ENCODE results near the gene SIRPG. TPM values are rescaled to one million over a fixed set of nuclear protein-coding genes. Genes with fewer than 3 reads are reported as not detected.

The SIRPG gene
- polyA plus RNA-seq, 2 donors = 0.62 to 0.79 TPM

DNA sequence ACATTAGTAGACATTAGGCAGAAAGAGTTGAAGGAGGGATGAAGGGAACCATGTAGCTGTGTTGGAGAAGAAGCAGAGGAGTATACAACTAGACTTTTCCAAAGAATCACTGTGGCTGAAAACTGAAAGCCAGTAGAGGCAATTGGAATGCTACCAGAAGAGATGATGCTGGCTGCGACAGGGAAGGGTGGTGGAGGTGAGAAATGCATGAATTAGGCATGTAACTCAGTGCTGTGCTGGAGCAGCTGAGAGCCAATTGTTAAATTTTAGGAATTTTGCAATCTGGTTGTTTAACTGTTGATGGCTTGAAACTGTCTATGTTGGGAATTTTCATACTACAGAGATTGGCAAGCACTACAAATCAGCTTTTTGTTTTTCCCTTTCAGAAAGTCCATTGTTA lies 35.8 kb upstream of the SIRPG start:
- Histone ChIP-seq H3K9me3 (ENCODE audit: control insufficient read depth in 2 of 2, insufficient read depth in 1 of 2, low read depth in 1 of 2, low read length in 1 of 2) (peaks cover 0 to 4% of the 10 kb centered on the region in 2 donors), H3K27me3 (ENCODE audit: control insufficient read depth in 1 of 2, insufficient read depth in 2 of 2, low read length in 2 of 2) (no peaks in the 10 kb centered on the region), H3K27ac (ENCODE audit: low read depth in 2 of 2, low read length in 1 of 2) (no peak overlapping the region), H3K36me3 (ENCODE audit: control insufficient read depth in 2 of 2, insufficient read depth in 2 of 2, low read length in 1 of 2) (no peaks in the 10 kb centered on the region), H3K4me3 (ENCODE audit: low read depth in 1 of 2, low read length in 2 of 2) (no peak overlapping the region), H3K4me1 (ENCODE audit: control insufficient read depth in 2 of 2, insufficient read depth in 2 of 2, low read length in 1 of 2) (peaks cover 0 to 3% of the 10 kb centered on the region in 2 donors)
- WGBS, 2 donors = 33 to 48% methylated on average over 1 of the region's 1 CpG

DNA sequence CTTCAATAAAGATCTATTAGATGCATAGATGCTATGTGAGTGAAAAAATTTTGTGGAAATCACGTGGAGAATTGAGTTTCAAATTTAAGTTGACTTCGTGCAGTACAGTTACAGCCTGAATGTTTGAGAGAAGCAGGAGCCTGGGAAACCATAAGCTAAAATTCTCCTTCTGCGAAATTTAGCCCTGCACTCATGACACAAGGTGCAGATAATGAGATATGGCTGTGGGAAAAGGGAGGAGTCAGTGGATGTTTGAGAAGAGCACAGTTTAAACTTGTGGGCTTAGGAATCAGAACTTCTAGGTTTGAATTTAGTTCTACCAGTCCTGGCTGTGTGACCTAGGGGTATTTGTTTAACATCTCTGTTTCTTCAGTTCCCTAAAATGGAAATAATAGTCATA lies 32.1 kb upstream of the SIRPG start:
- no peaks in the 10 kb centered on the region for H3K27me3 ChIP-seq (ENCODE audit: control insufficient read depth in 1 of 2, insufficient read depth in 2 of 2, low read length in 2 of 2)
- 74% methylated on average over 3 of the region's 3 CpGs for WGBS, 2 donors
- H3K36me3 ChIP-seq (ENCODE audit: control insufficient read depth in 2 of 2, insufficient read depth in 2 of 2, low read length in 1 of 2) = no peaks in the 10 kb centered on the region
- no peak overlapping the region for H3K27ac ChIP-seq (ENCODE audit: low read depth in 2 of 2, low read length in 1 of 2)
- peaks cover 0 to 4% of the 10 kb centered on the region in 2 donors for H3K9me3 ChIP-seq (ENCODE audit: control insufficient read depth in 2 of 2, insufficient read depth in 1 of 2, low read depth in 1 of 2, low read length in 1 of 2)
- no peaks in the 10 kb centered on the region for H3K4me1 ChIP-seq (ENCODE audit: control insufficient read depth in 2 of 2, insufficient read depth in 2 of 2, low read length in 1 of 2)
- no peak overlapping the region for H3K4me3 ChIP-seq (ENCODE audit: low read depth in 1 of 2, low read length in 2 of 2)

DNA sequence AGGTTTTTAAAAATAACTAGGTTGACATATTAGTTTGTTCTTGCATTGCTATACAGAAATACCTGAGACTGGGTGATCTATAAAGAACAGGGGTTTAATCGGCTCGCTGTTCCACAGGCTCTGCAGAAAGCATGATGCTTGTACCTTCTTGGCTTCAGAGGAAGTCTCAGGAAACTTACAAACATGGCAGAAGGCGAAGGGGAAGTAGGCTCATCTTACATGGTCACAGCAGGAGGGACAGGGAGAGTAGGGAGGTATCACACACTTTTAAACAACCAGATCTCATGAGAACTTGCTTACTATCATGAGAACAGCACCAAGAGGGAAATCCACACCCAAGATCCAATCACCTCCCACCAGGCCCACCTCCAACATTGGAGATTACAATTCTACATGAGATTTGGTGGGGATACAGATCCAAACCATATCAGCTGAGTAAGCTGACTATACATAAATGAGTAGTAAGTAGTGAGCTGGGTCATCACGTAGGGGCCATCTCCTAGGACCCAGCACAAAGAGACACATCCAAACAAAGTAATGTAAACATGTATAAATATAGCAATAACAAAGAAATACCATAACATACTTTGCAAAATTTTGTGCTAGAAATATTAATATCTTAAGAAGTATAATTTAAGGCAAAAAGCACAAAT lies 31.4 kb upstream of the SIRPG start:
- WGBS, 2 donors = 77 to 82% methylated on average over 4 of the region's 4 CpGs
- Histone ChIP-seq H3K27ac (ENCODE audit: low read depth in 2 of 2, low read length in 1 of 2) (no peak overlapping the region), H3K27me3 (ENCODE audit: control insufficient read depth in 1 of 2, insufficient read depth in 2 of 2, low read length in 2 of 2) (no peaks in the 10 kb centered on the region), H3K36me3 (ENCODE audit: control insufficient read depth in 2 of 2, insufficient read depth in 2 of 2, low read length in 1 of 2) (no peaks in the 10 kb centered on the region), H3K4me1 (ENCODE audit: control insufficient read depth in 2 of 2, insufficient read depth in 2 of 2, low read length in 1 of 2) (no peaks in the 10 kb centered on the region), H3K4me3 (ENCODE audit: low read depth in 1 of 2, low read length in 2 of 2) (no peak overlapping the region), H3K9me3 (ENCODE audit: control insufficient read depth in 2 of 2, insufficient read depth in 1 of 2, low read depth in 1 of 2, low read length in 1 of 2) (peaks cover 0 to 4% of the 10 kb centered on the region in 2 donors)

DNA sequence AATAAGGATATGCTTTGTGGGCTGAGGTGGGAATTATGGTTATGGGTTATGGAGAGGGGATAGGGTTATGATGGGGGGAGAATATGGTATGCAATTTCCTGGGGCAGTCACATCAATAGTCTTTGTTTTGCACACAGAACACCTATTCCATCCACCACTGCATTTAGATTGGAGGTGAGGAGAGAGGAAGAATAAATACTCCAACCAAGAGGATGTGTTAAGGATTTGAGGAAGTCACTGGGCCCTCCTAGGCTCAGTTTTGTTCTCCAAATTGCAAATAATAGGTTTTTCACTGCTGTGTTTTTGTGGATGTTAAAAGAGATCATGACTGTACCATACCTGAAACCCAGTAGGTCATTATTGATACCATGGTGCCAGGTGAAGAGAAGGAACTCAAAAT lies 29.5 kb upstream of the SIRPG start:
- Histone ChIP-seq H3K36me3 (ENCODE audit: control insufficient read depth in 2 of 2, insufficient read depth in 2 of 2, low read length in 1 of 2) (no peaks in the 10 kb centered on the region), H3K4me1 (ENCODE audit: control insufficient read depth in 2 of 2, insufficient read depth in 2 of 2, low read length in 1 of 2) (no peaks in the 10 kb centered on the region), H3K4me3 (ENCODE audit: low read depth in 1 of 2, low read length in 2 of 2) (no peak overlapping the region), H3K27me3 (ENCODE audit: control insufficient read depth in 1 of 2, insufficient read depth in 2 of 2, low read length in 2 of 2) (no peaks in the 10 kb centered on the region), H3K27ac (ENCODE audit: low read depth in 2 of 2, low read length in 1 of 2) (no peak overlapping the region), H3K9me3 (ENCODE audit: control insufficient read depth in 2 of 2, insufficient read depth in 1 of 2, low read depth in 1 of 2, low read length in 1 of 2) (peaks cover 0 to 4% of the 10 kb centered on the region in 2 donors)

DNA sequence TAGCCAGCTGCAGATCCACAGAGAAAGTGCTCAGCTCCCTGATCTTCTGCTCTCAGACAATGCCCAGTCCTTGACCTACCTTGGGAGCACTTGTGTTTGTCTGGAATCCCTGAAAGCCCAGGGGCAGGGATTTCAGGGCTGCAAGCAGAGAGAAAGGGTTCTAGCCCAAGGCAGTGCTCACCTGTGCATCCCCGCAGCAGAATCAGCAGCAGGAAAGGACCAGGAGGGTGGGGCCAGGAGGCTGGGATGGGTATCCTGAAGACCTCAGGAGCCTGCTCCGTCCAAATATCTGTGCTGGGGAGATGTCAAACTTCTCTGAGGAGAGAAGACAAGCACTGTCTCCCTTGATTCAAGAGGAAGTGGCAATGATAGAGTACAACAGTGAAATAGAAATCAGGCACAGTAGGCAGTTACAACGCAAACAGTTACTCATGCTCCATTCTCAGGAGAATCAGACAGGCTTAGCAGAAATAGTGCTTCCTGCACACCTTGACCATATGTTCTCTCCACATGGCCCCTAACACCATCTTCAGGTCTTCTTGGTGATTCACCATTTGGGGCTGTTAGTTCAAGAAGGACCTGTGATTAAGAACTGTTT lies 28.7 kb upstream of the SIRPG start:
- H3K4me1 ChIP-seq (ENCODE audit: control insufficient read depth in 2 of 2, insufficient read depth in 2 of 2, low read length in 1 of 2) = no peaks in the 10 kb centered on the region
- 57 to 67% methylated on average over 3 of the region's 3 CpGs for WGBS, 2 donors
- H3K27ac ChIP-seq (ENCODE audit: low read depth in 2 of 2, low read length in 1 of 2) = no peak overlapping the region
- no peak overlapping the region for H3K4me3 ChIP-seq (ENCODE audit: low read depth in 1 of 2, low read length in 2 of 2)
- H3K9me3 ChIP-seq (ENCODE audit: control insufficient read depth in 2 of 2, insufficient read depth in 1 of 2, low read depth in 1 of 2, low read length in 1 of 2) = peaks cover 0 to 2% of the 10 kb centered on the region in 2 donors
- H3K27me3 ChIP-seq (ENCODE audit: control insufficient read depth in 1 of 2, insufficient read depth in 2 of 2, low read length in 2 of 2) = no peaks in the 10 kb centered on the region
- H3K36me3 ChIP-seq (ENCODE audit: control insufficient read depth in 2 of 2, insufficient read depth in 2 of 2, low read length in 1 of 2) = no peaks in the 10 kb centered on the region

DNA sequence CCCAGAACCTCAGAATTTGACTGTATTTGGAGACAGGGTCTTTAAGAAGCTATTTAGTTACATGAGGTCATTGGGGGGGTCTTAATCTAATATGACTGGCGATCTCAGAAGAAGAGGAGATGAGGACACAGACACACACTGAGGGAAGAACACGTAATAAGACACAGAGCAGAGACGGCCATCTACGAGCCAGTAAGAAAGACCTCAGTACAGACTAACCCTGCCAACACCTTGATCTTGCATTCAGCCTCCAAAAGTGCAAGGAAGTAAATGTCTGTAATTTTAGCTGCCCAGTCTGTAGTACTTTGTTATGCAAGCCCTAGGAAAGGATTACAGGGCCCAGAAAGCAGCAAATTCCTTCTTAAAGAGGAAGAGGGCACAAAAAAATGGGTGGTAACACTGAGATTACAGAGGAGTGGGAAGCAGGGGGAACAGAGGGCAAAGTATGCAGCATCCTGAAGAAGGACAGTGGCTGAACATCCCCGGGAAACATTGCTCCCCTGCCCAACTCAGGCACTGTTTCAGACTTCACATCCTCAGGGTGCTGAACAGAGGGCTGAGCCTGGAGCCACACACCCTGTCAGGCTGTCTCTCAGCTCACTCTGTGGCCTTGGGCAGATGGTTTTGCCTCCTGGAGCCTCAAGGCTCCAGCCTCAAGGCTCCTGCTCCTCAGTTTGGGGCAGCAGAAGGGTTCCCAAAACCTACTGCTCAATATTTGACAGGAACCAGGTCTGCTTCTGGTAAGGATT lies 27.9 kb upstream of the SIRPG start:
- Histone ChIP-seq H3K4me3 (ENCODE audit: low read depth in 1 of 2, low read length in 2 of 2) (no peak overlapping the region), H3K27me3 (ENCODE audit: control insufficient read depth in 1 of 2, insufficient read depth in 2 of 2, low read length in 2 of 2) (no peaks in the 10 kb centered on the region), H3K36me3 (ENCODE audit: control insufficient read depth in 2 of 2, insufficient read depth in 2 of 2, low read length in 1 of 2) (no peaks in the 10 kb centered on the region), H3K27ac (ENCODE audit: low read depth in 2 of 2, low read length in 1 of 2) (no peak overlapping the region), H3K4me1 (ENCODE audit: control insufficient read depth in 2 of 2, insufficient read depth in 2 of 2, low read length in 1 of 2) (no peaks in the 10 kb centered on the region), H3K9me3 (ENCODE audit: control insufficient read depth in 2 of 2, insufficient read depth in 1 of 2, low read depth in 1 of 2, low read length in 1 of 2) (no peaks in the 10 kb centered on the region)
- WGBS, 2 donors = 83% methylated on average over 5 of the region's 5 CpGs

DNA sequence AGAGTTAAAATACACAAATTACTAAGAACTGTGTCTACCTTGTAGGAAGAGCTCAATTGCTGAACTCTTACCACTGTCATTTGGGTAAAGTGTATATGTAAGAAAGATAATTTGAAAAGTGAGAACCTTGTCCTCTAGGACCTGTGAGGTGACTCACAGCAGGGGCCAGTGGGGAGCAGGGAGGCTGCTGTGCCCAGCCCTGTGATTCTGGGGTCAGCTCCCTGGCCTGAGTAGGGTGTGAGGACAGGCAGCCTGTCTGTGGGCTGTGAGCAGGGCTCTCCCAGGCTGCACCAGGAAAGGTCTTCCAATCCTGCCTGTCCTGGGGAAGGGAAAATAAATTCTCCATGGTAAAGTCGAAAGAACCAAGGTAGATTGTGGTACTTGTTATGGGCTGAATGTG lies 27.3 kb upstream of the SIRPG start:
- H3K27me3 ChIP-seq (ENCODE audit: control insufficient read depth in 1 of 2, insufficient read depth in 2 of 2, low read length in 2 of 2) = peaks cover 0 to 3% of the 10 kb centered on the region in 2 donors
- H3K9me3 ChIP-seq (ENCODE audit: control insufficient read depth in 2 of 2, insufficient read depth in 1 of 2, low read depth in 1 of 2, low read length in 1 of 2) = no peaks in the 10 kb centered on the region
- no peak overlapping the region for H3K4me3 ChIP-seq (ENCODE audit: low read depth in 1 of 2, low read length in 2 of 2)
- no peak overlapping the region for H3K27ac ChIP-seq (ENCODE audit: low read depth in 2 of 2, low read length in 1 of 2)
- H3K36me3 ChIP-seq (ENCODE audit: control insufficient read depth in 2 of 2, insufficient read depth in 2 of 2, low read length in 1 of 2) = no peaks in the 10 kb centered on the region
- WGBS, 2 donors = 68 to 89% methylated on average over 1 of the region's 1 CpG
- no peaks in the 10 kb centered on the region for H3K4me1 ChIP-seq (ENCODE audit: control insufficient read depth in 2 of 2, insufficient read depth in 2 of 2, low read length in 1 of 2)

DNA sequence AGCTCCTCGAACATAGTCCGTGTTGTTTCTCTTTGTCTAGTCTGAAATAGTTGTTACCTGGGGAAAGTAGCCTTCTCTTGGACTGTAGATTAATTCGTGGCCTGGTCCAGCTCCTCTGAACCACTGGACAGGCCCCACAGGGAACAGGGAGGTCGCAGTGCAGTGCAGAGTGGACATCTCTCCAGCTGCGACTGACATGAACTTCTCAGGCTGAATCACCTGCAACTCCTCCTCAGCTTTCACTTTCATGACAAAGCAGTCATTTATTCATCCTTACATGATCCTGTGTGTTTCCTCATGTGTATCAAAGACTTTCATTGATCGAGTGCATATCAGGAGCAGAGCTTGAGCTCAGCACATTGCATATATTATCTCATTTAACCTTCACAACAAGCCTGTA lies 19.1 kb upstream of the SIRPG start:
- H3K36me3 ChIP-seq (ENCODE audit: control insufficient read depth in 2 of 2, insufficient read depth in 2 of 2, low read length in 1 of 2) = no peaks in the 10 kb centered on the region
- no peaks in the 10 kb centered on the region for H3K4me1 ChIP-seq (ENCODE audit: control insufficient read depth in 2 of 2, insufficient read depth in 2 of 2, low read length in 1 of 2)
- H3K4me3 ChIP-seq (ENCODE audit: low read depth in 1 of 2, low read length in 2 of 2) = no peak overlapping the region
- WGBS, 2 donors = 74 to 77% methylated on average over 6 of the region's 6 CpGs
- no peak overlapping the region for H3K27ac ChIP-seq (ENCODE audit: low read depth in 2 of 2, low read length in 1 of 2)
- no peaks in the 10 kb centered on the region for H3K9me3 ChIP-seq (ENCODE audit: control insufficient read depth in 2 of 2, insufficient read depth in 1 of 2, low read depth in 1 of 2, low read length in 1 of 2)
- peaks cover 3% of the 10 kb centered on the region in 2 donors for H3K27me3 ChIP-seq (ENCODE audit: control insufficient read depth in 1 of 2, insufficient read depth in 2 of 2, low read length in 2 of 2)

DNA sequence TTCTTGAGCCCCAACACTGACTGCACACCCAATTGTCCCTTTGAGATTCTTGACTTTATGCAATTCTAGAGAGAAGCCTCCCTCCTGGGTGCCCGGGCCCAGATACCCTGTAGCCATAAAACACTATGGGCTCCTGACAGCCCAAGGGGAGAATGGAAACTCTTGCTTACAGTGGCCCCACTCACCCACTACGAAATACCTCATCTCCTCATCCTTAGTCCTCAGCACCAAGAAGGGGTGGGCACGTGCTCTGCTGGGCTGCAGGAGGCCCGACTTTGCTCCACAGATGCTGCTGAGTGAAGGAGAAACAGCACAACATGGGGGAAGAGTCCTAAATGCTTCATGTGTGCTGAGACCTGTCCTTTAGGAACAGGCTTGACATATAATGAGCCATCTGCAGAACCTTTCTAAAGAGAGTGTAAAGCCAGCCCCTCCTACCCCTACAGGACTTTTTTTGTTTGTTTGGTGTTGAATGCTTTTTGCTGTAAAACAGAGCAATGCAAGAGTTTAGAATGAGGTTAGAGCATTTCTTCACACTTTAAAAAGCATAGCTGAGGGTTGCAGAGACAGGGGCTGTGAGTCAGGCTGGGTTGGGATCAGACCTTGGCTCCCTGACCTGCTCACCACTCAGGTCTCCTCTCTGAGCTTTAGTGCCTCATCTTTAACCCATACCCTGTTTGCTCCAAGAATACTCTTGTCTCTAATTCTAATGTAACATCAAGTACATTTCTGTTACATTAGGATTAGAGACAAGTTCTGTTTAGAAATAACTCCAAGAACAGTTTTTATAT lies 17.6 kb upstream of the SIRPG start:
- no peak overlapping the region for H3K27ac ChIP-seq (ENCODE audit: low read depth in 2 of 2, low read length in 1 of 2)
- no peaks in the 10 kb centered on the region for H3K4me1 ChIP-seq (ENCODE audit: control insufficient read depth in 2 of 2, insufficient read depth in 2 of 2, low read length in 1 of 2)
- H3K36me3 ChIP-seq (ENCODE audit: control insufficient read depth in 2 of 2, insufficient read depth in 2 of 2, low read length in 1 of 2) = no peaks in the 10 kb centered on the region
- no peaks in the 10 kb centered on the region for H3K9me3 ChIP-seq (ENCODE audit: control insufficient read depth in 2 of 2, insufficient read depth in 1 of 2, low read depth in 1 of 2, low read length in 1 of 2)
- 76 to 83% methylated on average over 4 of the region's 4 CpGs for WGBS, 2 donors
- no peak overlapping the region for H3K4me3 ChIP-seq (ENCODE audit: low read depth in 1 of 2, low read length in 2 of 2)
- H3K27me3 ChIP-seq (ENCODE audit: control insufficient read depth in 1 of 2, insufficient read depth in 2 of 2, low read length in 2 of 2) = peaks cover 2 to 3% of the 10 kb centered on the region in 2 donors
